HepG2 (cell line): ENCODE measurements around the gene MSI2. TPM values are rescaled to one million over a fixed set of nuclear protein-coding genes. Genes with fewer than 3 reads are reported as not detected.
A peak's percentile ranks its signal among the peaks of the same experiment; 100 is the strongest.

Experiments used
- ATAC-seq: fragments of 200-7000 bp; cut with Tn5 transposase; 3 replicates; pipeline ENCODE4 v1.9.1; 2020; ENCODE audit warnings: mild to moderate bottlenecking, moderate library complexity
- BruUV-seq: library from RNA; stranded (reverse); fragments of 400-500 nt; replicated peaks from 2 replicates; lab custom pipeline; 2021; lab: Mats Ljungman, UMichigan
- CTCF ChIA-PET: fragments of 300-600 bp; formaldehyde crosslinking; extraction: SDS; loops from one replicate; lab custom pipeline; 2021; ENCODE audit warnings: low total read pairs, inconsistent platforms, low intra/inter-chr PET ratio; lab: Yijun Ruan, JAX
- POLR2A ChIA-PET: fragments of 350-600 bp; sonication (Branson Sonifier 250); formaldehyde crosslinking; loops from one replicate; lab custom pipeline; 2020; ENCODE audit warnings: antibody characterized with exemption, inconsistent platforms; lab: Yijun Ruan, JAX
- DNase-seq: peaks from one replicate; pipeline ENCODE4 v3.0.0-alpha.2; 2015; ENCODE audit warnings: low spot score
- FAIRE-seq: peaks from 3 replicates; lab custom pipeline; 2011; peaks lifted over from hg19 to GRCh38; lab: Jason Lieb, UNC
- H2AFZ ChIP-seq: one replicate; pipeline ENCODE4 v1.6.1; 2011; ENCODE audit warnings: low read length, inconsistent platforms
- H3K27ac ChIP-seq: fragments of 300-600 bp; 3 replicates; pipeline ENCODE4 v1.8.0; 2011; ENCODE audit warnings: mixed run types, mild to moderate bottlenecking, mixed read lengths, low read length, inconsistent platforms; ENCODE audit not compliant: insufficient read depth; ENCODE audit errors: extremely low read length
- H3K27me3 ChIP-seq, 2 experiments: fragments of 200-600 bp in 1 of 2; 2 replicates in 1 of 2; 3 replicates in 1 of 2; pipeline versions ENCODE4 v1.6.0 to v1.8.0; 2011; ENCODE audit warnings: low read length in 2 of 2, mild to moderate bottlenecking in 2 of 2, moderate library complexity in 2 of 2, inconsistent platforms in 1 of 2; ENCODE audit not compliant: insufficient read depth in 2 of 2, control insufficient read depth in 1 of 2
- H3K36me3 ChIP-seq, 2 experiments: fragments of 200-600 bp in 1 of 2; replicated peaks in 1 of 2; 2 replicates in 1 of 2; 3 replicates in 1 of 2; pipeline versions ENCODE4 v1.5.1 to v1.8.0; 2011; ENCODE audit warnings: low read length in 2 of 2, inconsistent platforms in 1 of 2; ENCODE audit not compliant: insufficient read depth in 2 of 2, control insufficient read depth in 1 of 2
- H3K4me1 ChIP-seq: 2 replicates; pipeline ENCODE4 v1.5.1; 2012; ENCODE audit warnings: low read length, inconsistent platforms; ENCODE audit not compliant: insufficient read depth
- H3K4me2 ChIP-seq: 2 replicates; pipeline ENCODE4 v1.6.0; 2011; ENCODE audit warnings: low read depth, low read length, inconsistent platforms
- H3K4me3 ChIP-seq, 3 experiments: fragments of 200-600 bp in 1 of 3; sonication (generic), shearing (Covaris generic) in 1 of 3; replicated peaks in 1 of 3; 2 replicates each; pipeline ENCODE4 v1.5.1; 2011 to 2016; ENCODE audit warnings: low read length in 3 of 3, inconsistent platforms in 2 of 3, low read depth in 2 of 3, mild to moderate bottlenecking in 2 of 3, control low read depth in 1 of 3, mixed read lengths in 1 of 3; ENCODE audit not compliant: insufficient read depth in 1 of 3
- H3K79me2 ChIP-seq: one replicate; pipeline ENCODE4 v1.6.1; 2011; ENCODE audit warnings: low read length, inconsistent platforms; ENCODE audit not compliant: insufficient read depth
- H3K9ac ChIP-seq: 2 replicates; pipeline ENCODE4 v1.6.0; 2011; ENCODE audit warnings: mild to moderate bottlenecking, low read depth, low read length, inconsistent platforms; ENCODE audit not compliant: insufficient read depth
- H3K9me3 ChIP-seq: 2 replicates; pipeline ENCODE4 v1.5.1; 2012; ENCODE audit warnings: mild to moderate bottlenecking, low read length
- H4K20me1 ChIP-seq: 2 replicates; pipeline ENCODE4 v1.6.0; 2011; ENCODE audit warnings: inconsistent platforms, mild to moderate bottlenecking, low read length, moderate library complexity; ENCODE audit not compliant: insufficient read depth
- GATAD2A ChIP-seq: IDR thresholded peaks from 2 replicates; pipeline ENCODE4 v1.6.1; 2016
- GFI1 ChIP-seq: sonication (generic); formaldehyde crosslinking; IDR thresholded peaks from 2 replicates; pipeline ENCODE4 v1.5.0; 2020; ENCODE audit warnings: missing genetic modification reagents, mild to moderate bottlenecking, borderline replicate concordance
- HOXA3 ChIP-seq: sonication (generic); formaldehyde crosslinking; IDR thresholded peaks from 2 replicates; pipeline ENCODE4 v1.5.0; 2020; ENCODE audit warnings: missing genetic modification reagents
- JDP2 ChIP-seq: sonication (generic); formaldehyde crosslinking; IDR thresholded peaks from 2 replicates; pipeline ENCODE4 v1.8.1; 2022; ENCODE audit warnings: missing genetic modification reagents, borderline replicate concordance
- KMT2A ChIP-seq: sonication (generic); formaldehyde crosslinking; IDR thresholded peaks from 2 replicates; pipeline ENCODE4 v1.4.0; 2020; ENCODE audit warnings: missing genetic modification reagents
- SNAI1 ChIP-seq: sonication (generic); formaldehyde crosslinking; IDR thresholded peaks from 2 replicates; pipeline ENCODE4 v1.5.0; 2020; ENCODE audit warnings: mild to moderate bottlenecking, missing genetic modification reagents, borderline replicate concordance
- ZNF484 ChIP-seq: sonication (generic); formaldehyde crosslinking; IDR thresholded peaks from 2 replicates; pipeline ENCODE4 v1.5.1; 2020; ENCODE audit warnings: mild to moderate bottlenecking, low read depth, missing genetic modification reagents, borderline replicate concordance
- ZNF547 ChIP-seq: sonication (generic); formaldehyde crosslinking; IDR thresholded peaks from 2 replicates; pipeline ENCODE4 v1.5.1; 2020; ENCODE audit warnings: mild to moderate bottlenecking, missing genetic modification reagents
- ZNF644 ChIP-seq: IDR thresholded peaks from 2 replicates; pipeline ENCODE4 v1.6.1; 2016; ENCODE audit warnings: low read depth
- ZSCAN20 ChIP-seq: sonication (generic); formaldehyde crosslinking; IDR thresholded peaks from 2 replicates; pipeline ENCODE4 v1.4.0; 2020; ENCODE audit warnings: missing genetic modification reagents, mild to moderate bottlenecking, borderline replicate concordance
- WGBS: methylation state at CpG from one replicate; pipeline ENCODE4 v1.1.6; 2017; ENCODE audit warnings: low lambda C conversion rate; 5-methylcytosine and 5-hydroxymethylcytosine counted together
- in situ Hi-C: cut with HindIII; loops from 2 replicates; pipeline ENCODE4 v1.10.0; 2017; ENCODE audit warnings: low pct_unique_long_range_greater_than_20kb; ENCODE audit not compliant: extremely low pct_ligation_motif_present
- intact Hi-C: fragments of 100-400 bp; cut with micrococcal nuclease; formaldehyde crosslinking; loops from one replicate; pipeline ENCODE4 v1.10.0; 2022; ENCODE audit not compliant: unreplicated experiment
- polyA plus RNA-seq, 8 experiments: library from polyadenylated mRNA; depleted of rRNA in 3 of 8; stranded (reverse) in 7 of 8; unstranded in 1 of 8; fragments of >200 nt; fragmentation: Illumina TruSeq in 4 of 8; extraction: Trizol in 4 of 8; gene quantifications; 2 replicates each; pipeline versions ENCODE4 v1.2.1 to v1.2.3, GENCODE V29; 2011 to 2016; ENCODE audit warnings: low read depth in 4 of 8, missing spikeins in 1 of 8, mixed read lengths in 1 of 8; ENCODE audit not compliant: insufficient read depth in 1 of 8
- total RNA-seq, 5 experiments: library from RNA; depleted of rRNA; stranded (reverse); fragments of >200 nt; fragmentation: Illumina TruSeq; extraction: Trizol; gene quantifications; 2 replicates each; pipeline ENCODE4 v1.2.3, GENCODE V29; 2016; ENCODE audit warnings: low read depth in 1 of 5
- TF ChIP-seq, protein P1 (sequence below): sonication (generic); formaldehyde crosslinking; IDR thresholded peaks from 2 replicates; pipeline ENCODE4 v1.4.0; 2020; ENCODE audit warnings: mild to moderate bottlenecking, missing genetic modification reagents
- TF ChIP-seq, protein P2 (sequence below): sonication (generic); formaldehyde crosslinking; conservative IDR thresholded peaks from 2 replicates; pipeline ENCODE4 v1.5.0; 2020; ENCODE audit warnings: missing genetic modification reagents
- TF ChIP-seq, protein P3 (sequence below): sonication (generic); formaldehyde crosslinking; IDR thresholded peaks from 2 replicates; pipeline ENCODE4 v1.8.1; 2023; ENCODE audit warnings: mild to moderate bottlenecking, missing genetic modification reagents

MSI2 gene
- total and polyA plus RNA-seq, 2 of the 13 experiments (the other 11 are each of a cell fraction or from before 2014, with no cell fraction given): 77.5 to 78.4 TPM

DNA sequence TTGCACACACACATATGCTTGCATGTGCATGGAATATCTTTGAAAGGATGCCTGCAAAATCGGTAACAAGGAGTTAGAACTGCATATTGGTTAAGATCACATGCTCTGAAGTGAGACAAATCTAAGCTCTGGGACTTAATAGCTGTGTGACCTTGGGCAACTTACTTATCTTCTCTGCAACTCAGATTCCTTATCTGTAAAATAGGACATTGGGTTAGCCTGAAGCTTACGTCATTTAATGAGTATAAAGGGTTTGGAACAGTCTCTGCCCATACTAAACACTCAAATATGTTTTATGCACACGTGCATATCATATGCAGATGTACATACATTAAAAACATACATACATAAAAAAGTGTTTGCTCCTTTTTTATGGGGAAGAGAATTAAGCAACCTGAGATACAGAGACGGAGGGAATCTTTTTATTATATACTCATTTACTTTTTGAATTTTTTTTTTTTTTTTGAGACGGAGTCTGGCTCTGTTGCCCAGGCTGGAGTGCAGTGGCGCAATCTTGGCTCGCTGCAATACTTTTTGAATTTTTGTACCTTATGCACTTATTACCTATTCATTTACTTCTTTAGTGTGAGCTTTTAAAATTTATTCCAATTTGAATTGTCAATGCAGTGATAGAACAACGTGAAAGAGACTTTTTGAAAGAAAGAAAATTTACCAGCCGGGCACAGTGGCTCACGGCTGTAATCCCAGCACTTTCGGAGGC lies 282.6 kb downstream of the MSI2 start:
- WGBS: 84% methylated on average over 11 of the region's 11 CpGs
- Histone ChIP-seq H3K27me3 (no peaks in the 10 kb centered on the region), H4K20me1 (no peaks in the 10 kb centered on the region), H2AFZ (no peak overlapping the region), H3K79me2 (peaks cover 5% of the 10 kb centered on the region), H3K9ac (peak overlapping the region; percentile 74), H3K4me1 (peaks cover 85% of the 10 kb centered on the region), H3K36me3 (peaks cover under 1 to 4% of the 10 kb centered on the region in 2 experiments; a peak in 4 of 5 replicates), H3K27ac (peak overlapping the region; percentile 89), H3K4me3 (no peak overlapping the region), H3K9me3 (no peaks in the 10 kb centered on the region), H3K4me2 (peak overlapping the region; percentile 69)
- POLR2A ChIA-PET: interaction anchor here (1.5 to 4.8 kb wide), 6 partner anchors 8 to 41 kb away, joined by 4 to 70 read pairs (median 10); no protein-coding TSS in a partner anchor
- FAIRE-seq (no peak), DNase-seq (no peak), ATAC-seq (no peak)
- intact Hi-C loops: loop anchor here (1.0 kb wide), 2 partner anchors 22 kb away; no protein-coding TSS in a partner anchor
- in situ Hi-C loops: no loop called here
- no TSS peak for BruUV-seq
- CTCF ChIA-PET: no interaction called here
- TF ChIP-seq GATAD2A (no peak), ZSCAN20 (no peak), SNAI1 (CRISPR knock-in tag) (0 out of 2 replicates have a peak, but pooled peaks have one; percentile 33), GFI1 (0 out of 2 replicates have a peak, but pooled peaks have one; percentile 59), ZNF547 (CRISPR knock-in tag) (no peak), KMT2A (CRISPR knock-in tag) (no peak), ZNF644 (CRISPR knock-in tag) (no peak), HOXA3 (CRISPR knock-in tag) (no peak), JDP2 (CRISPR knock-in tag) (no peak), ZNF484 (CRISPR knock-in tag) (no peak)
- TF ChIP-seq, protein P1, sequence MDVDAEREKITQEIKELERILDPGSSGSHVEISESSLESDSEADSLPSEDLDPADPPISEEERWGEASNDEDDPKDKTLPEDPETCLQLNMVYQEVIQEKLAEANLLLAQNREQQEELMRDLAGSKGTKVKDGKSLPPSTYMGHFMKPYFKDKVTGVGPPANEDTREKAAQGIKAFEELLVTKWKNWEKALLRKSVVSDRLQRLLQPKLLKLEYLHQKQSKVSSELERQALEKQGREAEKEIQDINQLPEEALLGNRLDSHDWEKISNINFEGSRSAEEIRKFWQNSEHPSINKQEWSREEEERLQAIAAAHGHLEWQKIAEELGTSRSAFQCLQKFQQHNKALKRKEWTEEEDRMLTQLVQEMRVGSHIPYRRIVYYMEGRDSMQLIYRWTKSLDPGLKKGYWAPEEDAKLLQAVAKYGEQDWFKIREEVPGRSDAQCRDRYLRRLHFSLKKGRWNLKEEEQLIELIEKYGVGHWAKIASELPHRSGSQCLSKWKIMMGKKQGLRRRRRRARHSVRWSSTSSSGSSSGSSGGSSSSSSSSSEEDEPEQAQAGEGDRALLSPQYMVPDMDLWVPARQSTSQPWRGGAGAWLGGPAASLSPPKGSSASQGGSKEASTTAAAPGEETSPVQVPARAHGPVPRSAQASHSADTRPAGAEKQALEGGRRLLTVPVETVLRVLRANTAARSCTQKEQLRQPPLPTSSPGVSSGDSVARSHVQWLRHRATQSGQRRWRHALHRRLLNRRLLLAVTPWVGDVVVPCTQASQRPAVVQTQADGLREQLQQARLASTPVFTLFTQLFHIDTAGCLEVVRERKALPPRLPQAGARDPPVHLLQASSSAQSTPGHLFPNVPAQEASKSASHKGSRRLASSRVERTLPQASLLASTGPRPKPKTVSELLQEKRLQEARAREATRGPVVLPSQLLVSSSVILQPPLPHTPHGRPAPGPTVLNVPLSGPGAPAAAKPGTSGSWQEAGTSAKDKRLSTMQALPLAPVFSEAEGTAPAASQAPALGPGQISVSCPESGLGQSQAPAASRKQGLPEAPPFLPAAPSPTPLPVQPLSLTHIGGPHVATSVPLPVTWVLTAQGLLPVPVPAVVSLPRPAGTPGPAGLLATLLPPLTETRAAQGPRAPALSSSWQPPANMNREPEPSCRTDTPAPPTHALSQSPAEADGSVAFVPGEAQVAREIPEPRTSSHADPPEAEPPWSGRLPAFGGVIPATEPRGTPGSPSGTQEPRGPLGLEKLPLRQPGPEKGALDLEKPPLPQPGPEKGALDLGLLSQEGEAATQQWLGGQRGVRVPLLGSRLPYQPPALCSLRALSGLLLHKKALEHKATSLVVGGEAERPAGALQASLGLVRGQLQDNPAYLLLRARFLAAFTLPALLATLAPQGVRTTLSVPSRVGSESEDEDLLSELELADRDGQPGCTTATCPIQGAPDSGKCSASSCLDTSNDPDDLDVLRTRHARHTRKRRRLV (CRISPR knock-in tag): no peak
- TF ChIP-seq, protein P2, sequence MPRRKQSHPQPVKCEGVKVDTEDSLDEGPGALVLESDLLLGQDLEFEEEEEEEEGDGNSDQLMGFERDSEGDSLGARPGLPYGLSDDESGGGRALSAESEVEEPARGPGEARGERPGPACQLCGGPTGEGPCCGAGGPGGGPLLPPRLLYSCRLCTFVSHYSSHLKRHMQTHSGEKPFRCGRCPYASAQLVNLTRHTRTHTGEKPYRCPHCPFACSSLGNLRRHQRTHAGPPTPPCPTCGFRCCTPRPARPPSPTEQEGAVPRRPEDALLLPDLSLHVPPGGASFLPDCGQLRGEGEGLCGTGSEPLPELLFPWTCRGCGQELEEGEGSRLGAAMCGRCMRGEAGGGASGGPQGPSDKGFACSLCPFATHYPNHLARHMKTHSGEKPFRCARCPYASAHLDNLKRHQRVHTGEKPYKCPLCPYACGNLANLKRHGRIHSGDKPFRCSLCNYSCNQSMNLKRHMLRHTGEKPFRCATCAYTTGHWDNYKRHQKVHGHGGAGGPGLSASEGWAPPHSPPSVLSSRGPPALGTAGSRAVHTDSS (CRISPR knock-in tag): no peak
- TF ChIP-seq, protein P3, sequence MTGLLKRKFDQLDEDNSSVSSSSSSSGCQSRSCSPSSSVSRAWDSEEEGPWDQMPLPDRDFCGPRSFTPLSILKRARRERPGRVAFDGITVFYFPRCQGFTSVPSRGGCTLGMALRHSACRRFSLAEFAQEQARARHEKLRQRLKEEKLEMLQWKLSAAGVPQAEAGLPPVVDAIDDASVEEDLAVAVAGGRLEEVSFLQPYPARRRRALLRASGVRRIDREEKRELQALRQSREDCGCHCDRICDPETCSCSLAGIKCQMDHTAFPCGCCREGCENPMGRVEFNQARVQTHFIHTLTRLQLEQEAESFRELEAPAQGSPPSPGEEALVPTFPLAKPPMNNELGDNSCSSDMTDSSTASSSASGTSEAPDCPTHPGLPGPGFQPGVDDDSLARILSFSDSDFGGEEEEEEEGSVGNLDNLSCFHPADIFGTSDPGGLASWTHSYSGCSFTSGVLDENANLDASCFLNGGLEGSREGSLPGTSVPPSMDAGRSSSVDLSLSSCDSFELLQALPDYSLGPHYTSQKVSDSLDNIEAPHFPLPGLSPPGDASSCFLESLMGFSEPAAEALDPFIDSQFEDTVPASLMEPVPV: no peak
